HG02623 (cell line): ENCODE results near the gene UGT1A5.
"Not testable (repeated sequence)": the region's sequence is repeated elsewhere in the genome, so short reads cannot be mapped to it uniquely, and the experiment has no call there.

Source experiments
- ATAC-seq: cut with Tn5 transposase; IDR thresholded peaks from one replicate; pipeline ENCODE4 v1.9.1; 2021; ENCODE audit warnings: moderate library complexity; ENCODE audit not compliant: unreplicated experiment

The UGT1A5 gene

DNA sequence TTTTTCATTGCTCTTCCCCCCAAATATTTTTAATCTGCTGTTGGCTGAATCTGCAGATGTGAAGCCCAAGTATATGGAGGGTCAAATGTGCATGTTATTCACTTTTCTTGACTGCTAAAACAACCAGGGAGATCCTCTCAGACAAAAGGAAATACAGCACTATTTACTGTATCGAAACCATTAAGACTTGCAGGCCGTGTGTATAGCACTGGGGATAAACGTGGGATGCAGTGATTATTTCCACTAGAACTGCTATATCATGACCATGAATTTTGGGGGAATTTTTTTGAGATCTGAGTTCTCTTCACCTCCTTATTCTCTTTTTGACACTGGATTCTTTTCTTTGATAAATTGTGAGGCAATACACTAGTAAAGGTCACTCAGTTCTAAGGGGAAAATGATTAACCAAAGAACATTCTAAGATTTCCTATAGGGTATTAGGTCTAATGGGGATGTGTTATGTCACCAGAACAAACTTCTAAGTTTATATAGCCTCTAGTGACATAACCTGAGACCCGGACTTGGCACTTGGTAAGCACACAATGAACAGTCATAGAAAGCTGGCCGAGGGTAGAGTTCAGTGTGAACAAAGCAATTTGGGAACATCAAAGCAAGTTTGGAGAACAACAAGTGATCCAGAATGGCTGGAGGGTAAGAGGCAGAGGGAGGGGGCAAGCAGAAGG is 32.5 kb downstream of the UGT1A5 start:
- ATAC-seq, result no peak

DNA sequence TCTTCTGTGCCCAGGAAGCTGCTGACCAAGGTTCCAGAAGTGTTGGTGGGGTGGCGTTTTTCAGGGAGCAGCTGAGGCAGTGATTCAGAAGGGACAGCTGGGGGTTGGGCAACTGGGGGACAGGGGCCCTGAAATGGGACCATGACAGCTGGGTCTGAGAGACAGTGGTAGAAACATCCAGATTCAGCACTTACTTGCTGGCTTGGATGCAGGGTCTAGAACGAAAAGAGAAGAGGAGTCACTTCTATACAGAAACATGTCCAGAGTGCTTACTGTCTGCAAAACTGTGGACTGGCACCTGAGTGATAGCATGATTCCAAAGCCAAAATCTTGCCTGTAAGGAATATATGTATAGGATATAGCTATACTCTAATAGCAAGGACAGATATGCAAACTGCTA is 33.1 kb downstream of the UGT1A5 start:
- not testable (repeated sequence) for ATAC-seq

DNA sequence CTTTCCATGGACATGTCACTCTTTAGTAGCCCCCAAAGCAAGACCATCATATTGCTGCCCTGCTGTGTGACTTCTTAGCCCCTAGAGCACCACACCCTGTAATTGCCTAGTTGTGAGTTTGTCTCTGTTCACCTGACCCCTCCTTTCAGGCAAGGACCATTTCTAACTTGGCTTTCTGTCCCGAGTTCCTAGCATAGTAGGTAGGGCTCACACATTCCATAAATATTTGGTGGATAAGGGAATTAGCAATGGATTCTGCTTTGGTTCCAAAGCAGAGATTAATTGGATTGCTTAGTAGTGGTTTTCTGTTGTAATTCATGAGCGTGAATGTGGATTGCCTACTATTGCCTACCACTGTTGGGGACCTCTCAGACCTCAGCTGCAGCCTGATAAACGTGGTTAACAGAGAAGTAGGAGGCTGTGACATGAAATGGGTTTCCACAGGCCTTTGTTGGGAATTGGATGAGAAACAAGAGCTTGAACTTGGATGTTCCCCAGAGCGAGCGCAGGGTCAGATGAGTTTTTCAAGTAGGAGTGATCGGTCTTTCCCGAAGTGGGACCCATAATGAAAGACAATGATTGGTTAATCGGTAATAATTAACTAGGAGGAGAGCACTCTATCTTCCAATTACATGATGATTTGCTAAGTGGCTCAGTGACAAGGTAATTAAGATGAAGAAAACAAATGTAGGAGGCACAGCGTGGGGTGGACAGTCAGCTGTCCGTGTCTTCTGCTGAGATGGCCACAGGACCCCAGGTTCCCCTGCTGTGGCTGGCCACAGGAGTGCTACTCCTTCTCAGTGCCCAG is 34.0 kb downstream of the UGT1A5 start:
- ATAC-seq, result no peak

DNA sequence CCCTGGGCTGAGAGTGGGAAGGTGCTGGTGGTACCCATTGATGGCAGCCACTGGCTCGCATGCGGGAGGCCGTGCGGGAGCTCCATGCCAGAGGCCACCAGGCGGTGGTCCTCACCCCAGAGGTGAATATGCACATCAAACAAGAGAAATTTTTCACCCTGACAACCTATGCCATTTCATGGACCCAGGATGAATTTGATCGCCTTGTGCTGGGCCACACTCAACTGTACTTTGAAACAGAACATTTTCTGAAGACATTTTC is 34.5 kb downstream of the UGT1A5 start:
- ATAC-seq, result no peak

- ATAC-seq, result not testable (repeated sequence)
These were observed 38.0 kb downstream of the UGT1A5 start for GRCh38 chr2:233750689-233751088.

DNA sequence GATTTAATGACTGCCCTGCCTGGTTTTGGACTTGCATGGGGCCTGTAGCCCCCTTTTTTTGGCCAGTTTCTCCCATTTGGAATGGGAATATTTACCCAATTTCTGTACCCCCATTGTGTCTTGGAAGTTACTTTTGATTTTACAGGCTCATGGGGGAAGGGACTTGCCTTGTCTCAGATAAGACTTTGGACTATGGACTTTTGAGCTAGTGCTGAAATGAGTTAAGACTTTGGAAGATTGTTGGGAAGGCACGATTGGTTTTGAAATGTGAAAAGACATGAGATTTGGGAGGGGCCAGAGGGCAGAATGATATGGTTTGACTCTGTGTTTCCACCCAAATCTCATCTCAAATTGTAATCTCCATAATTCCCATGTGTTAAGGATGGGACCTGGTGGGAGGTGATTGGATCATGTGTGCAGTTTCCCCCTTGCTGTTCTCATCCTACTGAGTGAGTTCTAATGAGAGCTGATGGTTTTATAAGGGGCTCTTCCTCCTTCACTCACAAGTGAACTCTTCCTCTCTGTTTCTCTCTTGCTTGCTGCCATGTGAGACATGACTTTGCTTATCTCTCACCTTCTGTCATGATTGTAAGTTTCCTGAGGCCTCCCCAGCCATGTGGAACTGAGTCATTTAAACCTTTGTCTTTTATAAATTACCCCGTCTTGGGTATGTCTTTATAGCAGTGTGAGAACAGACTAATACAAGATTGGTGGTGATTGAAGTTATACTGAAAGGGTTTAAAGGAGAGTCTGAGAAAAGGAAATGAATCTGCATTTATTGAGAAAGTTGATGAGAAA is 38.7 kb downstream of the UGT1A5 start:
- not testable (repeated sequence) for ATAC-seq

- no peak for ATAC-seq
These were observed 42.3 kb downstream of the UGT1A5 start for GRCh38 chr2:233754872-233755611.

DNA sequence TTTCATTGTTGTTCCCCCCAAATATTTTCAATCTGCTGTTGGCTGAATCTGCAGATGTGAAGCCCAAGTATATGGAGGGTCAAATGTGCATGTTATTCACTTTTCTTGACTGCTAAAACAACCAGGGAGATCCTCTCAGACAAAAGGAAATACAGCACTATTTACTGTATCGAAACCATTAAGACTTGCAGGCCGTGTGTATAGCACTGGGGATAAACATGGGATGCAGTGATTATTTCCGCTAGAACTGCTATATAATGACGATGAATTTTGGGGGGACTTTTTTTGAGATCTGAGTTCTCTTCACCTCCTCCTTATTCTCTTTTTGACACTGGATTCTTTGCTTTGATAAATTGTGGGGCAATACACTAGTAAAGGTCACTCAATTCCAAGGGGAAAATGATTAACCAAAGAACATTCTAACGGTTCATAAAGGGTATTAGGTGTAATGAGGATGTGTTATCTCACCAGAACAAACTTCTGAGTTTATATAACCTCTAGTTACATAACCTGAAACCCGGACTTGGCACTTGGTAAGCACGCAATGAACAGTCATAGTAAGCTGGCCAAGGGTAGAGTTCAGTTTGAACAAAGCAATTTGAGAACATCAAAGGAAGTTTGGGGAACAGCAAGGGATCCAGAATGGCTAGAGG is 43.8 kb downstream of the UGT1A5 start:
- no peak for ATAC-seq

- ATAC-seq, result no peak
These were observed 45.4 kb downstream of the UGT1A5 start for GRCh38 chr2:233758141-233758540.

DNA sequence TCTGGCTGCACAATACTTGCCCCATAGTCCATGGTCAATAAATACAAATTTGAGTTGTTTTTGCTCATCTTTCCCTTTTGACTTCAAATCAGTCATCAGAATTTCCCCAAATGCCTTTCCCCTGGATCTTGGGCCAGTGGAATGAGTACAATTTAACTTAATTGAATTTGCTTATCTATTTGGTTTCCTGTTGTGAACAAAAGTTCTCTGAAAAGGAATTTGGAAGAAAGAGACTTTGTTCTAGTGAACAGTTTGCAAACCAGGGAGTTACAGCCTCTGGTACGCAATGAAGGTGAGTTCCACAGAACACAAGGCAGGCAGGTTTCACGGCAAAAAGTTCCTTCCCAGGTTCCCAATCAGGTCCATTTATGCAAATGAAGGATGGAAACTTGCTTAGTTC is 46.1 kb downstream of the UGT1A5 start:
- no peak for ATAC-seq

DNA sequence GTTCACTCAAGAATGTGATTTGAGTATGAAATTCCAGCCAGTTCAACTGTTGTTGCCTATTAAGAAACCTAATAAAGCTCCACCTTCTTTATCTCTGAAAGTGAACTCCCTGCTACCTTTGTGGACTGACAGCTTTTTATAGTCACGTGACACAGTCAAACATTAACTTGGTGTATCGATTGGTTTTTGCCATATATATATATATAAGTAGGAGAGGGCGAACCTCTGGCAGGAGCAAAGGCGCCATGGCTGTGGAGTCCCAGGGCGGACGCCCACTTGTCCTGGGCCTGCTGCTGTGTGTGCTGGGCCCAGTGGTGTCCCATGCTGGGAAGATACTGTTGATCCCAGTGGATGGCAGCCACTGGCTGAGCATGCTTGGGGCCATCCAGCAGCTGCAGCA is 47.3 kb downstream of the UGT1A5 start, which contains the start of gene UGT1A1:
Gene UGT1A1 (plus strand): TSS at position 228 of the 400 bp plus-strand sequence. CDS start 18 bp downstream, at position 246.
- ATAC-seq, result no peak

DNA sequence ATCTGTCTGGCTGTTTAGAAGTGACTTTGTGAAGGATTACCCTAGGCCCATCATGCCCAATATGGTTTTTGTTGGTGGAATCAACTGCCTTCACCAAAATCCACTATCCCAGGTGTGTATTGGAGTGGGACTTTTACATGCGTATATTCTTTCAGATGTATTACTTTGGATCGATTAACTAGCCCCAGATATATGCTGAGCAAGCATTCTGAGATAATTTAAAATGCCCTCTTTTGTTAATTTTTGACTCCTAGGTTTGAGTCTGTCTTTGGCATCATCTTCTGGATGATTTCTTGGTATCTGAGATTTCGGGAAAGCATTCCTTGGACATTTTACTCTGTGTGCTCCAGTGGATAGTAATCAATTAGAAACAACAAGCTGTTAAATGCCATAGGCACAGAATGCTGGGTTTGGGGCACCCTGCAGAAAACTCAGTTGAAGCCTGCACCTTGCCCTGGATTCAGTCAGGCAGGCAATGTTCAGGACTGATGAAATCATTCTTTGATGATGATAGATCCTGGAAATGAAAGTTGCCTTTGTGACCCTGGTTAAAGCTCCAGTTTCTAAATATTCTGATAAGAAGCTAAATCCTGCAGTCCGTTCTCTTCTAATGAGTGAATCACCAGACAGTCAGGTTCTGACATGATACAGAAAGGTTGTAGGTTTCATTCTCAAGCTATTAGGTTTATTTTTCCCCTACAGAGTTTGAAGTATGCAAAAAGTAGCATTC is 48.5 kb downstream of the UGT1A5 start:
- ATAC-seq, result no peak

GRCh38 chr2:233764264-233764663 is 51.6 kb downstream of the UGT1A5 start:
- no peak for ATAC-seq

- ATAC-seq, result no peak
These were observed 52.1 kb downstream of the UGT1A5 start for GRCh38 chr2:233764761-233765160.

DNA sequence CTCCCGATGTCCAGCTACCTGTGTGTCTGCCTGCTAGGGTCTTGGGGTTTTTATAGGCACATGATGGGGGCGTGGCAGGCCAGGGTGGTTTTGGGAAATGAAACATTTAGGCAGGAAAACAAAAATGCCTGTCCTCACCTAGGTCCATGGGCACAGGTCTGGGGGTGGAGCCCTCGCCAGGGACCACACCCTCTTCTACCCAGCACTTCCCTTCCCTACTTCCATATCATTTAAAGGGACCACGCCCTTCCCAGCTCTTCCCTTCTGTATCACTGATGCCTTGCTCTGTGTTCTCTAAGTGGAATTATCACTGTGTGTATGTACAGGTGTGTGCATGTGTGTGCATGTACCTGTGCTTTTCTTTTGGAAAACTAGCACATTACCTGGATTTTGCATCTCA is 53.7 kb downstream of the UGT1A5 start:
- ATAC-seq, result no peak

- no peak for ATAC-seq
These were observed 55.4 kb downstream of the UGT1A5 start for GRCh38 chr2:233768076-233768475.

GRCh38 chr2:233769260-233769659 is 56.6 kb downstream of the UGT1A5 start:
- no peak for ATAC-seq

DNA sequence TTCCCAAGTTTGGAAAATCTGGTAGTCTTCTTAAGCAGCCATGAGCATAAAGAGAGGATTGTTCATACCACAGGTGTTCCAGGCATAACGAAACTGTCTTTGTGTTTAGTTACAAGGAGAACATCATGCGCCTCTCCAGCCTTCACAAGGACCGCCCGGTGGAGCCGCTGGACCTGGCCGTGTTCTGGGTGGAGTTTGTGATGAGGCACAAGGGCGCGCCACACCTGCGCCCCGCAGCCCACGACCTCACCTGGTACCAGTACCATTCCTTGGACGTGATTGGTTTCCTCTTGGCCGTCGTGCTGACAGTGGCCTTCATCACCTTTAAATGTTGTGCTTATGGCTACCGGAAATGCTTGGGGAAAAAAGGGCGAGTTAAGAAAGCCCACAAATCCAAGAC is 59.4 kb downstream of the UGT1A5 start:
- no peak for ATAC-seq

DNA sequence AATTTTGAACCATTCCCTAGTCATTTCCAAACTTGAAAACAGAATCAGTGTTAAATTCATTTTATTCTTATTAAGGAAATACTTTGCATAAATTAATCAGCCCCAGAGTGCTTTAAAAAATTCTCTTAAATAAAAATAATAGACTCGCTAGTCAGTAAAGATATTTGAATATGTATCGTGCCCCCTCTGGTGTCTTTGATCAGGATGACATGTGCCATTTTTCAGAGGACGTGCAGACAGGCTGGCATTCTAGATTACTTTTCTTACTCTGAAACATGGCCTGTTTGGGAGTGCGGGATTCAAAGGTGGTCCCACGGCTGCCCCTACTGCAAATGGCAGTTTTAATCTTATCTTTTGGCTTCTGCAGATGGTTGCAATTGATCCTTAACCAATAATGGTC is 59.9 kb downstream of the UGT1A5 start:
- ATAC-seq, result no peak

DNA sequence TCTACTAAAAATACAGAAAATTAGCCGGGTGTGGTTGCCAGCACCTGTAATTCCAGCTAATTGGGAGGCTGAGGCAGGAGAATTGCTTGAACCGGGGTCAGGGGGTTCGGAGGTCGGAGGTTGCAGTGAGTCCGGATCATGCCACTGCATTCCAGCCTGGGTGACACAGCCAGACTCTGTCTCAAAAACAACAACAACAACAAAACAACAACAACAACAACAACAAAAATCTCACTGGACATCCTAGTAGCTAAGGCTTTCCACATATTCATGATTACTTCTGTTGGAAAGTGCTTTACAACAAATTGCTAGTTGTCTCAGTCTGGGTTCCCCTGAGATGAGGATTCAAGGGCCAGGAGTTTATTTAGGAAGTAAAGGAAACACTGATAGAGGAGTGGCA is 61.1 kb downstream of the UGT1A5 start:
- ATAC-seq, result no peak
